Neutrophil (primary cell): Measurements from ENCODE around the gene MYCL.

Experiments
- H3K27ac ChIP-seq: fragments of 200-600 bp; sonication (generic); 2 replicates; pipeline ENCODE4 v1.5.1; 2016; ENCODE audit warnings: mild to moderate bottlenecking, moderate library complexity
- H3K27me3 ChIP-seq: fragments of 200-600 bp; sonication (generic); 2 replicates; pipeline ENCODE4 v1.6.0; 2016; ENCODE audit warnings: mild to moderate bottlenecking
- H3K36me3 ChIP-seq: fragments of 200-600 bp; sonication (generic); 2 replicates; pipeline ENCODE4 v1.5.1; 2017
- H3K4me1 ChIP-seq, 2 experiments: fragments of 200-600 bp in 1 of 2; sonication (generic) in 1 of 2; 1 replicate in 1 of 2; 2 replicates in 1 of 2; pipeline versions ENCODE4 v1.5.1 to v1.6.1; 2013 to 2016; ENCODE audit warnings: low read depth in 1 of 2, low read length in 1 of 2, mild to moderate bottlenecking in 1 of 2, moderate library complexity in 1 of 2; ENCODE audit not compliant: control insufficient read depth in 1 of 2, insufficient read depth in 1 of 2
- H3K4me3 ChIP-seq, 2 experiments: fragments of 200-600 bp in 1 of 2; sonication (generic) in 1 of 2; 1 replicate in 1 of 2; 2 replicates in 1 of 2; pipeline ENCODE4 v1.5.1; 2013 to 2016; ENCODE audit warnings: low read depth in 1 of 2, low read length in 1 of 2, mild to moderate bottlenecking in 1 of 2, moderate library complexity in 1 of 2
- H3K9me3 ChIP-seq: fragments of 200-600 bp; sonication (generic); 2 replicates; pipeline ENCODE4 v1.5.1; 2016
- CTCF ChIP-seq: fragments of 200-600 bp; sonication (generic); IDR thresholded peaks from 2 replicates; pipeline ENCODE4 v1.5.1; 2016; ENCODE audit warnings: antibody characterized with exemption

MYCL gene

GRCh38 chr1:39933956-39934941 is 32.5 kb upstream of the MYCL start:
- Histone ChIP-seq H3K36me3 (no peaks in the 10 kb centered on the region), H3K4me1 (peaks cover 65 to 70% of the 10 kb centered on the region in 2 experiments), H3K27me3 (no peaks in the 10 kb centered on the region), H3K27ac (peak overlapping the region; percentile 89), H3K4me3 (peak overlapping the region; percentile 40 to 43), H3K9me3 (no peaks in the 10 kb centered on the region)
- TF ChIP-seq CTCF: no peak

GRCh38 chr1:39928809-39929587 is 27.3 kb upstream of the MYCL start:
- no peaks in the 10 kb centered on the region for H3K36me3 ChIP-seq
- no peak for TF ChIP-seq CTCF
- H3K4me3 ChIP-seq: no peak overlapping the region
- no peak overlapping the region for H3K27ac ChIP-seq
- peaks cover 33 to 42% of the 10 kb centered on the region in 2 experiments for H3K4me1 ChIP-seq
- no peaks in the 10 kb centered on the region for H3K9me3 ChIP-seq
- H3K27me3 ChIP-seq: no peaks in the 10 kb centered on the region

GRCh38 chr1:39927538-39927937 is 25.8 kb upstream of the MYCL start:
- H3K4me1 ChIP-seq: peaks cover 19 to 28% of the 10 kb centered on the region in 2 experiments
- no peaks in the 10 kb centered on the region for H3K27me3 ChIP-seq

GRCh38 chr1:39926820-39927219 is 25.1 kb upstream of the MYCL start:
- Histone ChIP-seq H3K4me3 (no peak overlapping the region), H3K36me3 (no peaks in the 10 kb centered on the region), H3K27ac (no peak overlapping the region), H3K27me3 (no peaks in the 10 kb centered on the region), H3K4me1 (peaks cover 17 to 28% of the 10 kb centered on the region in 2 experiments), H3K9me3 (no peaks in the 10 kb centered on the region)
- no peak for TF ChIP-seq CTCF

More at GRCh38 chr1:39927538-39927937, 25.8 kb upstream of the MYCL start:
- Histone ChIP-seq H3K36me3 (no peaks in the 10 kb centered on the region), H3K4me3 (no peak overlapping the region), H3K9me3 (no peaks in the 10 kb centered on the region), H3K27ac (no peak overlapping the region)
- no peak for TF ChIP-seq CTCF

GRCh38 chr1:39926343-39926793 is 24.7 kb upstream of the MYCL start:
- no peaks in the 10 kb centered on the region for H3K36me3 ChIP-seq
- no peak overlapping the region for H3K27ac ChIP-seq
- H3K4me3 ChIP-seq: no peak overlapping the region
- no peak for TF ChIP-seq CTCF
- no peaks in the 10 kb centered on the region for H3K9me3 ChIP-seq
- peaks cover 17 to 28% of the 10 kb centered on the region in 2 experiments for H3K4me1 ChIP-seq
- H3K27me3 ChIP-seq: no peaks in the 10 kb centered on the region
